Measurements from ENCODE around the gene TAGLN. TPM values are rescaled to one million over a fixed set of nuclear protein-coding genes. Genes with fewer than 3 reads are reported as not detected.

The TAGLN gene
- total RNA-seq, 2 experiments from 2014 or later = 8.4 to 9.5 TPM

GRCh38 chr11:117201658-117202305 lies 2.6 kb downstream of the TAGLN start:
- no peaks in the 10 kb centered on the region for H3K27me3 ChIP-seq (ENCODE audit: control insufficient read depth in 1 of 2, insufficient read depth in 2 of 2, low read length in 2 of 2)
- Mint-ChIP-seq H3K4me3 (no peak overlapping the region), H3K4me1 (ENCODE audit: low read depth) (peaks cover 6% of the 10 kb centered on the region), H3K27me3 (no peaks in the 10 kb centered on the region), H3K27ac (no peak overlapping the region), H3K36me3 (ENCODE audit: low read depth) (peaks cover 29% of the 10 kb centered on the region), H3K9me3 (no peaks in the 10 kb centered on the region)
- POLR2A ChIA-PET = interaction anchor here (0.8 to 1.4 kb wide), 2 partner anchors 22 to 30 kb away, joined by 3 read pairs; partner anchors contain the start of gene PCSK7
- DNase-seq (no peak), ATAC-seq (ENCODE audit: poor library complexity) (no peak)
- no peaks in the 10 kb centered on the region for H3K9me3 ChIP-seq (ENCODE audit: control insufficient read depth in 1 of 2, insufficient read depth in 1 of 2, low read length in 2 of 2)
- intact Hi-C loops (cut with DNase I, micrococcal nuclease) = no loop called here
- TF ChIP-seq CTCF (IDR thresholded peaks at IDR 0.05) = no peak
- no peaks in the 10 kb centered on the region for H3K4me1 ChIP-seq (ENCODE audit: insufficient read depth, low read length)
- H3K4me3 ChIP-seq (ENCODE audit: low read length) = no peak overlapping the region
- H3K36me3 ChIP-seq (ENCODE audit: insufficient read depth, low read length) = peaks cover 32% of the 10 kb centered on the region
- CTCF ChIA-PET = interaction anchor here (0.6 kb wide), 1 partner anchor 21 kb away, joined by 3 read pairs; no protein-coding TSS in a partner anchor
- H3K27ac ChIP-seq (ENCODE audit: low read depth in 1 of 2, low read length in 2 of 2) = no peak overlapping the region

GRCh38 chr11:117202386-117203068 lies 3.4 kb downstream of the TAGLN start:
- peaks cover 29% of the 10 kb centered on the region for H3K36me3 Mint-ChIP-seq (ENCODE audit: low read depth)
- H3K4me3 Mint-ChIP-seq = no peak overlapping the region
- Histone ChIP-seq H3K27me3 (ENCODE audit: control insufficient read depth in 1 of 2, insufficient read depth in 2 of 2, low read length in 2 of 2) (no peaks in the 10 kb centered on the region), H3K4me1 (ENCODE audit: insufficient read depth, low read length) (no peaks in the 10 kb centered on the region), H3K36me3 (ENCODE audit: insufficient read depth, low read length) (peaks cover 32% of the 10 kb centered on the region), H3K9me3 (ENCODE audit: control insufficient read depth in 1 of 2, insufficient read depth in 1 of 2, low read length in 2 of 2) (no peaks in the 10 kb centered on the region), H3K27ac (ENCODE audit: low read depth in 1 of 2, low read length in 2 of 2) (no peak overlapping the region), H3K4me3 (ENCODE audit: low read length) (no peak overlapping the region)
- ChIA-PET CTCF (interaction anchor here (0.6 kb wide), 1 partner anchor 21 kb away, joined by 3 read pairs; no protein-coding TSS in a partner anchor), POLR2A (interaction anchor here (1.2 to 1.4 kb wide), 2 partner anchors 24 to 29 kb away, joined by 3 read pairs; partner anchors contain the start of genes PCSK7 and SIDT2)
- intact Hi-C loops (cut with DNase I, micrococcal nuclease) = no loop called here
- ATAC-seq (ENCODE audit: poor library complexity) (no peak), DNase-seq (no peak)
- no peak for TF ChIP-seq CTCF (IDR thresholded peaks at IDR 0.05)
- no peaks in the 10 kb centered on the region for H3K9me3 Mint-ChIP-seq
- no peaks in the 10 kb centered on the region for H3K27me3 Mint-ChIP-seq
- H3K27ac Mint-ChIP-seq = peak overlapping the region; percentile 24
- H3K4me1 Mint-ChIP-seq (ENCODE audit: low read depth) = peaks cover 6% of the 10 kb centered on the region

- Histone ChIP-seq H3K4me3 (ENCODE audit: low read length) (no peak overlapping the region), H3K27me3 (ENCODE audit: control insufficient read depth in 1 of 2, insufficient read depth in 2 of 2, low read length in 2 of 2) (no peaks in the 10 kb centered on the region), H3K9me3 (ENCODE audit: control insufficient read depth in 1 of 2, insufficient read depth in 1 of 2, low read length in 2 of 2) (no peaks in the 10 kb centered on the region), H3K36me3 (ENCODE audit: insufficient read depth, low read length) (peaks cover 32% of the 10 kb centered on the region), H3K27ac (ENCODE audit: low read depth in 1 of 2, low read length in 2 of 2) (no peak overlapping the region), H3K4me1 (ENCODE audit: insufficient read depth, low read length) (no peaks in the 10 kb centered on the region)
- ChIA-PET POLR2A (interaction anchor here (1.2 to 1.4 kb wide), 2 partner anchors 25 to 29 kb away, joined by 3 read pairs; partner anchors contain the start of genes PCSK7 and SIDT2), CTCF (no interaction called here)
- H3K36me3 Mint-ChIP-seq (ENCODE audit: low read depth) = peaks cover 29% of the 10 kb centered on the region
- no peaks in the 10 kb centered on the region for H3K27me3 Mint-ChIP-seq
- peaks cover 5% of the 10 kb centered on the region for H3K4me1 Mint-ChIP-seq (ENCODE audit: low read depth)
- H3K4me3 Mint-ChIP-seq = no peak overlapping the region
- no peaks in the 10 kb centered on the region for H3K9me3 Mint-ChIP-seq
- no peak for ATAC-seq (ENCODE audit: poor library complexity)
- intact Hi-C loops (cut with DNase I, micrococcal nuclease) = no loop called here
- DNase-seq = no peak
- TF ChIP-seq CTCF (IDR thresholded peaks at IDR 0.05) = no peak
- H3K27ac Mint-ChIP-seq = peak overlapping the region; percentile 58
These were observed 3.9 kb downstream of the TAGLN start for GRCh38 chr11:117203069-117203407.
